ENCODE data around the gene IRX2.

Gene IRX2

DNA sequence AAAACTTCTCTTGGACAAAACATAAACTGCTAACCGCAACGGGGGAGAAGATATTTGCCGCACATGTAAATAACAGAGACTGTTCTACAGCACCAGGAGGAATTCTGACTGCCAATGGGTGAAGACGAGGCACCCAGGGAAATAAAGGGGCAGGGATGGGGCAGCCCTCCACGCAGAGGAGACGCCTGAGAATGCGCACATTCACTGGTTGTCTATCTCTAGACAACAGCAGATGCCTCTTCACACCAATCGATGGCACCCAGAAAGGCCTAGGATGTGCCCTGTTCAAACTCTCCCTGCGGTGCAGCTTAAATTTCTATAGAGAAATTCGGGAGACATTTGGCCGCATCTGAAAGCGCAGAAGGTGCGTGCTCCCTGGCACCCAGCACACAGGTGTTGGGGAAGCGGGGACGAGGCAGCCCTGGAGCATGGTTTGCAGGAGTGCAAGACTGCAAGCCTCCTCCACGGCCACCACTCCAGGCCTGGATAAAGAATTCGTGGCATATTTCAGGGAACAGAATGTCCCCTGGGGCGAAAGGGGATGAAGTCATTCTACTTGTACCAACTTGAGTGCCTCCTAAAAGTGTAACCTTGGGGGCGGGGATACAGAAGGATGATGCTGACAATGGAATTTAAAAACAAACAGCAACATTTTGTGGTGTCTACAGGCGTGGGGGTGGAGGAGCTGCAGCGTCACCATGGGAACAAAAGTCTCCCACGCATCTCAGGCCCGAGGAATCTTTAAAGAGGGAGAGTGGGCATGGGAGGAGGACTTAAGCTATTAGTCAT is 6.3 kb upstream of the IRX2 start:
- TF ChIP-seq EZH2phosphoT487 (IDR thresholded peaks at IDR 0.05; ENCODE audit: borderline replicate concordance) = no peak
- TF ChIP-seq, protein P1, sequence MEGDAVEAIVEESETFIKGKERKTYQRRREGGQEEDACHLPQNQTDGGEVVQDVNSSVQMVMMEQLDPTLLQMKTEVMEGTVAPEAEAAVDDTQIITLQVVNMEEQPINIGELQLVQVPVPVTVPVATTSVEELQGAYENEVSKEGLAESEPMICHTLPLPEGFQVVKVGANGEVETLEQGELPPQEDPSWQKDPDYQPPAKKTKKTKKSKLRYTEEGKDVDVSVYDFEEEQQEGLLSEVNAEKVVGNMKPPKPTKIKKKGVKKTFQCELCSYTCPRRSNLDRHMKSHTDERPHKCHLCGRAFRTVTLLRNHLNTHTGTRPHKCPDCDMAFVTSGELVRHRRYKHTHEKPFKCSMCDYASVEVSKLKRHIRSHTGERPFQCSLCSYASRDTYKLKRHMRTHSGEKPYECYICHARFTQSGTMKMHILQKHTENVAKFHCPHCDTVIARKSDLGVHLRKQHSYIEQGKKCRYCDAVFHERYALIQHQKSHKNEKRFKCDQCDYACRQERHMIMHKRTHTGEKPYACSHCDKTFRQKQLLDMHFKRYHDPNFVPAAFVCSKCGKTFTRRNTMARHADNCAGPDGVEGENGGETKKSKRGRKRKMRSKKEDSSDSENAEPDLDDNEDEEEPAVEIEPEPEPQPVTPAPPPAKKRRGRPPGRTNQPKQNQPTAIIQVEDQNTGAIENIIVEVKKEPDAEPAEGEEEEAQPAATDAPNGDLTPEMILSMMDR (conservative IDR thresholded peaks at IDR 0.05; ENCODE audit: low read length) = no peak
- Histone ChIP-seq H3K79me2 (ENCODE audit: insufficient read depth, low read length) (no peaks in the 10 kb centered on the region), H4K20me1 (ENCODE audit: insufficient read depth, low read length, poor library complexity, severe bottlenecking) (no peaks in the 10 kb centered on the region), H3K36me3 (ENCODE audit: insufficient read depth, low read length) (no peaks in the 10 kb centered on the region), H3K9ac (ENCODE audit: low read depth, low read length, poor library complexity, severe bottlenecking) (no peak overlapping the region), H2AFZ (ENCODE audit: low read length) (no peak overlapping the region), H3K4me1 (ENCODE audit: insufficient read depth, low read length, poor library complexity, severe bottlenecking) (no peaks in the 10 kb centered on the region), H3K4me2 (ENCODE audit: low read depth, low read length, poor library complexity, severe bottlenecking) (no peak overlapping the region), H3K9me2 (replicated peaks; ENCODE audit: low read depth, low read length) (no peaks in the 10 kb centered on the region), H3K9me3 (ENCODE audit: insufficient read depth, low read depth, low read length) (peaks cover 4% of the 10 kb centered on the region; the same call in 1 of the 2 replicates), H3K27me3 (ENCODE audit: insufficient read depth, low read length, poor library complexity, severe bottlenecking) (no peaks in the 10 kb centered on the region), H3K4me3 (ENCODE audit: low read length, poor library complexity, severe bottlenecking) (no peak overlapping the region), H3F3A (ENCODE audit: low read depth) (no peaks in the 10 kb centered on the region)

DNA sequence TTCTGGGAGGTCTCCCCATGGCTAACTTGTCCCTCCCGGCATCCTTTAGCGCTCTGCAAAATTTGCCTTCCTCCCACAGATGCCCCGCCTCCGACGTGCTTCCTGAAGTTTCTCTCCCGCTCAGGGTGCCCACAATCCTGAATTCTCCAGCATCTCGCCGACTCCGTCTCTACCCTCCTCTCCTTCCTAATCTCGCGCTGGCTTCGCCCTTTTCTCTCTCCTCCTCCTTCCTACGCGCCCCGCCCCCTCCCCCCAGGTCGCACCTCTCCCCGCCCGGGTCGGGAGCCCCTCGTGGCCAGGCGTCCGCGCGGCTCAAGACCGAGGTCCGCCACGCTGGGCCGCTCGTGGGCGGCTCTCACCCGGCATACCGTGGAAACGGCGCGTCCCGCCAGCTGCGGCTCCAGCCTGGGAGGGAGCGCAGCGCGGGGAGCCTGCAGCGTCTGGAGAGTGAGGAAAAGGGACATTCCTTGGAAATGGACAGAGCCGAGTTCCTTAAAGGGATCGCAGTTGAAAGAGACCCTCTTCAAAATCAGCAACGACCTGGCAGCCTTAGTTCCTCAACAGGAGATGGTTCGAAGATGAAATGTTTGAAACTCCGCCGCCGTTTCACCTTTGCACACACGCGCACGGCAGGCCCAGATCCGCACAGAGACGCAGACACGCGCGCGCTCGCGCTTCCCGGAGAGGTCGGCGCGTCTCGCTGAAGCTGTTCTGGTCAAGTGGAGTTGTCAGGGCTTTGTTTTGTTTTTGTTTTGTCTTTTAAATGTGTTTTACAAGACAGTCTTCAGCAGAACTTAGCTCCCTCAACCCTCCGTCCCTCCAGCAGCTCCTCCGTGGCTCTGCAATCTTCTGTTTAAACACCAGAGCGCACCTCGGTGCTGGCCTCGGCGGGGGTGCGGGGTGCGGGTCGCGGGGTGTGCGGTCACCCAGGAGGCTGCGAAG is 5.0 kb upstream of the IRX2 start:
- peaks cover 4% of the 10 kb centered on the region; the same call in 1 of the 2 replicates for H3K9me3 ChIP-seq (ENCODE audit: insufficient read depth, low read depth, low read length)
- H4K20me1 ChIP-seq (ENCODE audit: insufficient read depth, low read length, poor library complexity, severe bottlenecking) = no peaks in the 10 kb centered on the region
- H3K4me1 ChIP-seq (ENCODE audit: insufficient read depth, low read length, poor library complexity, severe bottlenecking) = no peaks in the 10 kb centered on the region
- no peaks in the 10 kb centered on the region for H3K27me3 ChIP-seq (ENCODE audit: insufficient read depth, low read length, poor library complexity, severe bottlenecking)
- no peaks in the 10 kb centered on the region for H3K79me2 ChIP-seq (ENCODE audit: insufficient read depth, low read length)
- no peaks in the 10 kb centered on the region for H3K9me2 ChIP-seq (replicated peaks; ENCODE audit: low read depth, low read length)
- no peak overlapping the region for H2AFZ ChIP-seq (ENCODE audit: low read length)
- no peak overlapping the region for H3K4me3 ChIP-seq (ENCODE audit: low read length, poor library complexity, severe bottlenecking)
- TF ChIP-seq, protein P1 (conservative IDR thresholded peaks at IDR 0.05; ENCODE audit: low read length) = no peak
- no peaks in the 10 kb centered on the region for H3F3A ChIP-seq (ENCODE audit: low read depth)
- H3K4me2 ChIP-seq (ENCODE audit: low read depth, low read length, poor library complexity, severe bottlenecking) = no peak overlapping the region
- no peak overlapping the region for H3K9ac ChIP-seq (ENCODE audit: low read depth, low read length, poor library complexity, severe bottlenecking)
- H3K36me3 ChIP-seq (ENCODE audit: insufficient read depth, low read length) = no peaks in the 10 kb centered on the region

GRCh38 chr5:2755681-2756171 is 4.2 kb upstream of the IRX2 start:
- Histone ChIP-seq H3K79me2 (ENCODE audit: insufficient read depth, low read length) (no peaks in the 10 kb centered on the region), H4K20me1 (ENCODE audit: insufficient read depth, low read length, poor library complexity, severe bottlenecking) (no peaks in the 10 kb centered on the region), H3K36me3 (ENCODE audit: insufficient read depth, low read length) (no peaks in the 10 kb centered on the region), H3K4me2 (ENCODE audit: low read depth, low read length, poor library complexity, severe bottlenecking) (no peak overlapping the region), H3K27me3 (ENCODE audit: insufficient read depth, low read length, poor library complexity, severe bottlenecking) (no peaks in the 10 kb centered on the region), H3K4me3 (ENCODE audit: low read length, poor library complexity, severe bottlenecking) (no peak overlapping the region), H3K9me3 (ENCODE audit: insufficient read depth, low read depth, low read length) (peaks cover 4% of the 10 kb centered on the region; the same call in 1 of the 2 replicates), H2AFZ (ENCODE audit: low read length) (no peak overlapping the region), H3K4me1 (ENCODE audit: insufficient read depth, low read length, poor library complexity, severe bottlenecking) (no peaks in the 10 kb centered on the region), H3K9ac (ENCODE audit: low read depth, low read length, poor library complexity, severe bottlenecking) (no peak overlapping the region), H3K9me2 (replicated peaks; ENCODE audit: low read depth, low read length) (no peaks in the 10 kb centered on the region), H3F3A (ENCODE audit: low read depth) (no peaks in the 10 kb centered on the region)
- TF ChIP-seq EZH2phosphoT487 (IDR thresholded peaks at IDR 0.05; ENCODE audit: borderline replicate concordance) = no peak
- TF ChIP-seq, protein P1 (conservative IDR thresholded peaks at IDR 0.05; ENCODE audit: low read length) = no peak
